ENCODE data around the gene EFCAB14. TPM values are rescaled to one million over a fixed set of nuclear protein-coding genes. Genes with fewer than 3 reads are reported as not detected.

The EFCAB14 gene
- total RNA-seq, 1 experiment from 2014 or later = 95.4 TPM

- no TSS peak for BruUV-seq (replicated peaks)
- intact Hi-C loops (cut with micrococcal nuclease; ENCODE audit: unreplicated experiment) = no loop called here
- H3F3A ChIP-seq (ENCODE audit: insufficient read depth, low read depth) = no peaks in the 10 kb centered on the region; the same call in 1 of the 2 replicates
- no peak overlapping the region for H3K27ac ChIP-seq
- no peak overlapping the region for H3K4me3 ChIP-seq
- no peaks in the 10 kb centered on the region for H3K79me2 ChIP-seq (ENCODE audit: low read depth)
- no peak overlapping the region for H3K4me2 ChIP-seq
- no peak for DNase-seq
- TF ChIP-seq EZH2 (IDR thresholded peaks at IDR 0.05; ENCODE audit: low read depth) = no peak
- no peak for TF ChIP-seq CTCF (conservative IDR thresholded peaks at IDR 0.05)
- H4K20me1 ChIP-seq (ENCODE audit: insufficient read depth) = no peaks in the 10 kb centered on the region
- peaks cover 14% of the 10 kb centered on the region; the same call in 1 of the 2 replicates for H3K36me3 ChIP-seq (ENCODE audit: low read depth)
- ChIA-PET CTCF (interaction anchor here (0.6 kb wide), 1 partner anchor 535 kb away, joined by 3 read pairs; no protein-coding TSS in a partner anchor), POLR2A (ENCODE audit: unreplicated experiment) (no interaction called here)
- H3K9me3 ChIP-seq (ENCODE audit: insufficient read depth, low read depth) = no peaks in the 10 kb centered on the region
- no peaks in the 10 kb centered on the region for H3K9me2 ChIP-seq (ENCODE audit: insufficient read depth)
- no peak overlapping the region for H2AFZ ChIP-seq
- no peaks in the 10 kb centered on the region for H3K4me1 ChIP-seq (replicated peaks; ENCODE audit: insufficient read depth)
- no peaks in the 10 kb centered on the region for H3K27me3 ChIP-seq (ENCODE audit: insufficient read depth, low read depth)
These were observed 59.5 kb downstream of the EFCAB14 start for GRCh38 chr1:46659307-46659870.

DNA sequence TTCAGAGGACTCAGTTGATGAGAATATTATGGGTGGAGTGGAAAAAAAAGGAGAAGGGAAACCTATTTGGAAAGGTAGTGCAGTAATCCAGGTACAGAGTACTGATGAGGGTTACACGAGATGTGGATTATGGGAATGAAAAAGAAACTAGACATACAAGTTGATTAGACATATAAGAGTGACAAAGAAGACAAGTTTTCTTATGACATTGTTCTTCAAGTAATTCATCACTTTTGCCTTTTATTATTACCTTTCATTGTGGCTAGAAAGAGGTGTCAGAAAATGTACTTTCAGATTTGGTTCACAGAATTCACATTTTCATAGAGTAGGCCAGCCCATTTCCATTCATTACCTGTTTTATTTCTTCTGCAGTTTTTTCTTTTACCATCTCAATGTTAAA is 61.1 kb downstream of the EFCAB14 start:
- Histone ChIP-seq H4K20me1 (ENCODE audit: insufficient read depth) (no peaks in the 10 kb centered on the region), H3K9me3 (ENCODE audit: insufficient read depth, low read depth) (no peaks in the 10 kb centered on the region), H3K9me2 (ENCODE audit: insufficient read depth) (no peaks in the 10 kb centered on the region), H3K4me2 (no peak overlapping the region), H3K27me3 (ENCODE audit: insufficient read depth, low read depth) (no peaks in the 10 kb centered on the region), H3K4me3 (no peak overlapping the region), H3K36me3 (ENCODE audit: low read depth) (peaks cover 14% of the 10 kb centered on the region; the same call in 1 of the 2 replicates), H3K4me1 (replicated peaks; ENCODE audit: insufficient read depth) (0 out of 2 replicates have a peak, but pooled peaks cover 4% of the 10 kb centered on the region), H3K79me2 (ENCODE audit: low read depth) (no peaks in the 10 kb centered on the region), H2AFZ (no peak overlapping the region), H3F3A (ENCODE audit: insufficient read depth, low read depth) (peaks cover 5% of the 10 kb centered on the region; the same call in 1 of the 2 replicates), H3K27ac (no peak overlapping the region)
- ChIA-PET CTCF (interaction anchor here (0.5 kb wide), 1 partner anchor 596 kb away, joined by 7 read pairs; no protein-coding TSS in a partner anchor), POLR2A (ENCODE audit: unreplicated experiment) (no interaction called here)
- intact Hi-C loops (cut with micrococcal nuclease; ENCODE audit: unreplicated experiment) = no loop called here
- TF ChIP-seq CTCF (conservative IDR thresholded peaks at IDR 0.05) = no peak
- TF ChIP-seq EZH2 (IDR thresholded peaks at IDR 0.05; ENCODE audit: low read depth) = no peak
- no TSS peak for BruUV-seq (replicated peaks)
- no peak for DNase-seq

DNA sequence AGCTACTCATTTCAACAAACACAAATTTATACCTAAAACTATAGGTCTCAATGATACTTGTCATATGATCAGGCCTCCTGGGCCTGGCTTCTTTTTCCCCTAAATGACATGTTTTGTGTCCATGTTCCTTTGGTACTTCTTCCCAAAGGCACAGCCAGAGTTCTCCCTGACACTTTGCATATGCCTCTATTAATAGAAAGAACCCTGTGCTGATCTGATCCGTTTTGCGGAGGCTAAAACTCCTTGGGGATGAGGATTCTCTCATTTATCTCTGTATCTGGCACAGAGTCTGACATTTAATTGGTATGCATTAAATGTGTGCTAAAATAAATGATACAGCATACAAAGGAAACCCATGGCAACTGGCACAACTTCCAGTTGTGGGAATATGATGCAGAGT is 62.3 kb downstream of the EFCAB14 start:
- H3K36me3 ChIP-seq (ENCODE audit: low read depth) = peaks cover 14% of the 10 kb centered on the region; the same call in 1 of the 2 replicates
- DNase-seq = no peak

More for the DNA sequence above, 62.3 kb downstream of the EFCAB14 start:
- Histone ChIP-seq H4K20me1 (ENCODE audit: insufficient read depth) (no peaks in the 10 kb centered on the region), H3K4me1 (replicated peaks; ENCODE audit: insufficient read depth) (0 out of 2 replicates have a peak, but pooled peaks cover 4% of the 10 kb centered on the region), H2AFZ (no peak overlapping the region), H3K27ac (no peak overlapping the region), H3F3A (ENCODE audit: insufficient read depth, low read depth) (peaks cover 11% of the 10 kb centered on the region; the same call in 1 of the 2 replicates), H3K9me2 (ENCODE audit: insufficient read depth) (no peaks in the 10 kb centered on the region), H3K4me2 (no peak overlapping the region), H3K79me2 (ENCODE audit: low read depth) (no peaks in the 10 kb centered on the region), H3K4me3 (no peak overlapping the region), H3K9me3 (ENCODE audit: insufficient read depth, low read depth) (no peaks in the 10 kb centered on the region), H3K27me3 (ENCODE audit: insufficient read depth, low read depth) (no peaks in the 10 kb centered on the region)
- ChIA-PET POLR2A (ENCODE audit: unreplicated experiment) (no interaction called here), CTCF (no interaction called here)
- intact Hi-C loops (cut with micrococcal nuclease; ENCODE audit: unreplicated experiment) = no loop called here
- TF ChIP-seq CTCF (conservative IDR thresholded peaks at IDR 0.05) (no peak), EZH2 (IDR thresholded peaks at IDR 0.05; ENCODE audit: low read depth) (no peak)
- BruUV-seq (replicated peaks) = no TSS peak

All from PC-9 (cell line).